Activated T-helper 2 cell treated with anti-CD3 and anti-CD28 coated beads, Interferon-gamma antibody, Interleukin-2, Interleukin-4, amounts not matched to agents 10 μg/mL and 5 μg/mL and 100 μg/mL, durations not matched to agents 14 hours and 24 hours and 36 hours (primary cell): ENCODE results near the gene EEF2K. TPM values are rescaled to one million over a fixed set of nuclear protein-coding genes. Genes with fewer than 3 reads are reported as not detected.
A peak's percentile ranks its signal among the peaks of the same experiment; 100 is the strongest.
"Not testable (repeated sequence)": the region's sequence is repeated elsewhere in the genome, so short reads cannot be mapped to it uniquely, and the experiment has no call there.

ENCODE experiments used
- DNase-seq: peaks from one replicate; pipeline ENCODE4 v3.0.0; 2021; ENCODE audit warnings: low spot score
- H3K27ac Mint-ChIP-seq: one replicate; pipeline ENCODE4 v1.8.0; 2021; ENCODE audit warnings: mixed read lengths
- H3K27me3 Mint-ChIP-seq: one replicate; pipeline ENCODE4 v1.8.0; 2021; ENCODE audit warnings: low read depth, mixed read lengths
- H3K36me3 Mint-ChIP-seq: one replicate; pipeline ENCODE4 v1.8.0; 2021; ENCODE audit warnings: low read depth, mixed read lengths
- H3K4me1 Mint-ChIP-seq: one replicate; pipeline ENCODE4 v1.8.0; 2021; ENCODE audit warnings: low read depth, mixed read lengths
- H3K4me3 Mint-ChIP-seq: one replicate; pipeline ENCODE4 v1.8.0; 2021; ENCODE audit warnings: low read depth, mild to moderate bottlenecking, moderate library complexity, mixed read lengths
- H3K9me3 Mint-ChIP-seq: one replicate; pipeline ENCODE4 v1.8.0; 2021; ENCODE audit warnings: mixed read lengths
- intact Hi-C: fragments of 100-400 bp; cut with micrococcal nuclease; formaldehyde crosslinking; loops from one replicate; pipeline ENCODE4 v1.15.1; 2023
- total RNA-seq: library from RNA; stranded (reverse); gene quantifications from 2 replicates; pipeline ENCODE4 v1.2.3, GENCODE V29; 2022

The EEF2K gene
- total RNA-seq, 1 donor from 2014 or later: 40.4 TPM

DNA sequence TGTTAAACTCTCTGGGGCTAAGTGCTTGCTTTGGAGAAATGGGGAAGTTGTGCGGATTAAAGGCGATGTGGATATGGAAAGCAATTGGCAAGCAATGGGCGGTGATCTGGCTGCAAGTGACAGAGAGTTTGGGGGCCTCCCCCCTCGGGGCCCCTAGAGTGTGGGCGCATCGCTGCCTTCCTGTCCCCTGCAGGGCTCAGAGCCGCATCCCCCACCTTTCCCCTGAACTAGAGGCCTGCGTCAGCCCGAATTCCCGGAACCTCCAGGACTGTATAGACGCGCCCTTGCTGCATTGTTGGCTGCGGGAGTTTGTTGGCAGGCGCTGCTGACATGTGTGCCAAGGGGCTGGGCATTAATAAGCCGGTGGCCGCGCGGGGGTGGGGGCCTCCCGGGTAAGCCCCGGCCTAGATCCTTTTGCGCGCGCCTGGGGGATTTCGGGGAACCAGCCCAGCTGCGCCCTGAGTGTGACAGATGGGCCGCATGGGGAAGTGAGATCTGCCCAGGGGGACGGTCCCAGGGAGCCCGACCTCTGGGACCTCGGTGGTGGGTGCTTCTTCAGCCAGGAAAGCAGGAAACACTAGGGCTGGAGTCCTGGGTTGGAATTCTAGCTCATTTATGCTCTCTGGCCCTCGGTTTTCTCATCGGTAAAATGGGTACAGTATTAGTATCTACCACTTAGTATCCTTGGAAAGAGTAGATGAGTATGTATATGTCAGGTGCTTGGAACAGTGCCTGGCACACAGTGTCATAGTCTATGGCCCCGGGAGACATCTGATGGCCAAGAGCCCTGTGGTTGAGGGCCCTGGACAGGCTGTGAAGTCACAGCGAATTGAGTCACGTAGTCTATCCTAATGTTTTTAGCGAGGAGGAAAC, 1.0 kb downstream of the EEF2K start:
- Mint-ChIP-seq H3K36me3 (peaks cover 37% of the 10 kb centered on the region), H3K4me3 (peak overlapping the region; percentile 96), H3K9me3 (no peaks in the 10 kb centered on the region), H3K27ac (peak overlapping the region; percentile 91), H3K4me1 (peaks cover 44% of the 10 kb centered on the region), H3K27me3 (no peaks in the 10 kb centered on the region)
- DNase-seq: no peak
- intact Hi-C loops: loop anchor here (1.0 to 5.0 kb wide), 4 partner anchors 12 to 90 kb away; partner anchors contain the start of gene POLR3E

DNA sequence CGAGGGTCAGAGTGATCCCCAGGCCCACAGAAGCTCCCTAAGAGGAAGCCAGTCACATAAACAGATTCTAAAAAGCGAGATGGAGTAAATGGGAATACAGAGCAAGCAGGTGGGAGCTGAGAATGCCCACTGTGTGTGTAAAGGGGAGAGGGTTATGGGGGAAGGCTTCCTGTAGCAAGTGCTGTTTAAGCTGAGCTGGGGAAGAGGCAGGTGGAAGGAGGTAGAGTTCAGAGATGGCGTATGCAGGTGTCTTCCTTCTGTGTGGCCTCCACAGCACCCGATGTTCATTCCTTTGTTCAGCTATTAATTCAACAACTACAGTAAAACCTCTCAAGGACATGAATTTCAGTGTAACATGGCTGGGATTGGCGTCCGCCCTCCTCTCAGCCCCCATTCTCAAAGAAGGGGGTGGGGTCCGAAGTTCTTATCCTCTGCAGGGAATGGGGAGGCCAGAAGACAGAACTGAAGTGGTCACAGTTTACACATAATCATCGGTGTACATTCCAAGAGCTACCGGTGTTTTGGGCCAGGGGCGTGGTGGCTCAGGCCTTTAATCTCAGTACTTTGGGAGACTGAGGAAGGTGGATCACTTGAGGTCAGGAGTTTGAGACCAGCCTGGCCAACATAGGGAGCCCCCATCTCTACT, 1.8 kb downstream of the EEF2K start:
- Mint-ChIP-seq H3K4me3 (peak overlapping the region; percentile 96), H3K4me1 (peaks cover 46% of the 10 kb centered on the region), H3K36me3 (peaks cover 41% of the 10 kb centered on the region), H3K27ac (peak overlapping the region; percentile 91), H3K27me3 (no peaks in the 10 kb centered on the region), H3K9me3 (no peaks in the 10 kb centered on the region)
- no peak for DNase-seq
- intact Hi-C loops: loop anchor here (2.0 to 5.0 kb wide), 2 partner anchors 17 to 34 kb away; no protein-coding TSS in a partner anchor

DNA sequence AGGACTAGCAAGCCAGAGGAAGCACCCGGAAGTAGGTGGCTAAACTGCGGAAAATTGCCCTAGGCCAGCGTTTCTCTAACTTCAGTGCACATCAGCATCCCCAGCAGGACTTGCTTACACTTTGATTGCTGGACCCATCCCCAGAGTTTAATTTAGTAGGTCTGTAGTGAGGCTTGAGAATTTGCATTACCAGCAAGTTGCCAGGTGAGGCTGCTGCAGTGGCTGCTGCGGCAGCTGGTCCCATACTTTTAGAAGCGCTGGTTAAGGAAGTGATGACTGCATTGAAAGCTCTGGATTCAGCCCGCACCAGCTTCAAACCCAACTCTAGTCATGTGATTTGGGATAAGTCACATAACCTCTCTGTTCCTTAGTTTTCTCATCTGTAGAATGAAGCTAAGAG, 4.2 kb downstream of the EEF2K start:
- Mint-ChIP-seq H3K4me3 (no peak overlapping the region), H3K27me3 (no peaks in the 10 kb centered on the region), H3K27ac (peak overlapping the region; percentile 43), H3K9me3 (no peaks in the 10 kb centered on the region), H3K36me3 (peaks cover 64% of the 10 kb centered on the region), H3K4me1 (peaks cover 52% of the 10 kb centered on the region)
- no peak for DNase-seq
- intact Hi-C loops: no loop called here

DNA sequence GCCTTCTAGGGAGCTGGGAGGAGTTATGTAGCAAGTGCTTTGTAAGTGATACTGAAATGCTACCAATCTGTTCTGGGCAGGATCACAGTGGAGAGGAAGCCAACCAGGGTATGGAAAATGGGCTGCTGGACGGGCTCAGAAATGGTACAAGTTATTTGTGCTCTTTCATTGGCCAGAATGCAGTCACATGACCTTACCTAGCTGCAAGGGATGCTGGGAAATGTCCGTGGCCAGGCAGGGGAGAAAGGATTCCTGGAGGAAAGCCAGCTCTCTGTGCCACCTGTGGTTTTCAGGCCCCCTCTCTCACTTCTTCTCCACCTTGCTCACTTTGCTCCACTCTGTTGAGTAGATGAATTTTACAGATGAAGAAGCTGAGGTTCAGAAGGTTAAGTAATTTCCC, 4.8 kb downstream of the EEF2K start:
- Mint-ChIP-seq H3K9me3 (no peaks in the 10 kb centered on the region), H3K36me3 (peaks cover 65% of the 10 kb centered on the region), H3K27ac (no peak overlapping the region), H3K27me3 (no peaks in the 10 kb centered on the region), H3K4me1 (peaks cover 54% of the 10 kb centered on the region), H3K4me3 (no peak overlapping the region)
- intact Hi-C loops: no loop called here
- no peak for DNase-seq

DNA sequence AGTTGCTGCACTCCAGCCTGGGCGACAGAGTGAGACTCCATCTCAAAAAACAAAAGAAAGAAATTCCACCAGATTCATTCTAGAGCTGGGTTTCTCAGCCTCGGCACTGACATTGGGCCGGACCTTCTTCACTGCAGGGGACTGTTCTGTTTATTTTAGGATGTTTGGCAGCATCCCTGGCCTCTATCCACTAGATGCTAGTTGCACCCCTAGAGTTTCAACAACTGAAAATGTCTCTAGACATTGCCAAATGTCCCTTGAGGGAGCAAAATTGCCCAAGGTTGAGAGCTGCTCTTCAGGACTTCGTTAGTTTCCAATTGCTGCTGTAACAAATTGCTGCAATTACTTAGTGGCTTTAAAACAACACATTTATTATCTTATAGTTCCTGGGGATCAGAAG, 7.2 kb downstream of the EEF2K start:
- Mint-ChIP-seq H3K4me1 (peaks cover 61% of the 10 kb centered on the region), H3K27me3 (no peaks in the 10 kb centered on the region), H3K27ac (no peak overlapping the region), H3K4me3 (no peak overlapping the region), H3K36me3 (peaks cover 69% of the 10 kb centered on the region), H3K9me3 (no peaks in the 10 kb centered on the region)
- intact Hi-C loops: no loop called here
- DNase-seq: no peak

DNA sequence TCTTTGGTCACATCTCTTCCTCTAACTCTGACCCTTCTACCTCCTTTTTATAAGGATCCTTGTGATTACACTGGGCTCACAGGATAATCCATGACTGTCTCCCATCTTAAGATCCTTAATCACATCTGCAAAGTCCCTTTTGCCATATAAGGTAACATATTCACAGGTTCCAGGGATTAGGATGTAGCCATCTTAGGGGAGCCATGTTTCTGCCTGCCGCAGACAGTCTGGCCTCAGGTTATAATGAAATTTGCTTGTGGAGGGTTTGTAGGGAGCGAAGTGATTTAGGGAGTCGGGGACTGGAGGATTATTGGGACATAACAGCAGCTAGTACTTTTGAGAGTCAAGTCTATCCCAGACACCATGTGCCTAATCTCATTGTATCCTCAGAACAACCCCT, 7.7 kb downstream of the EEF2K start:
- Mint-ChIP-seq H3K9me3 (no peaks in the 10 kb centered on the region), H3K27me3 (no peaks in the 10 kb centered on the region), H3K4me1 (peaks cover 58% of the 10 kb centered on the region), H3K4me3 (no peak overlapping the region), H3K36me3 (peaks cover 67% of the 10 kb centered on the region), H3K27ac (peak overlapping the region; percentile 3)
- intact Hi-C loops: no loop called here
- DNase-seq: no peak

DNA sequence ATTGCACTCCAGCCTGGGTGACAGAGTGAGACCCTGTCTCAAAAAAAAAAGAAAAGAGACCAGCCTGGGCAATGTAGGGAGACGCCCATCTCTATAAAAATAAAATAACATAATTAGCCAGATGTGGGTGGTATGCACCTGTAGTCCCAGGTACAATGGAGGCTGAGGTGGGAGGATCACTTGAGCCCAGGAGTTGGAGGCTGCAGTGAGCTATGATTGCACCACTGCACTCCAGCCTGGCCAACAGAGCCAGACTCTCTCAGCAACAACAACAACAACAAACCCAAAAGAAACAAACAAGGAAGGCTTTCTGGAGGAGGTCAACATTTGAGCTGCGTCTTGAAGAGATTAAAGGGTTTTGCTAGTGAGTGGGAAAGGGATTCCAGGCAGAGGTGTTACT, 8.3 kb downstream of the EEF2K start:
- DNase-seq: no peak
- peaks cover 54% of the 10 kb centered on the region for H3K4me1 Mint-ChIP-seq
- peaks cover 66% of the 10 kb centered on the region for H3K36me3 Mint-ChIP-seq
- H3K9me3 Mint-ChIP-seq: no peaks in the 10 kb centered on the region
- H3K4me3 Mint-ChIP-seq: no peak overlapping the region
- intact Hi-C loops: no loop called here
- no peak overlapping the region for H3K27ac Mint-ChIP-seq
- no peaks in the 10 kb centered on the region for H3K27me3 Mint-ChIP-seq

DNA sequence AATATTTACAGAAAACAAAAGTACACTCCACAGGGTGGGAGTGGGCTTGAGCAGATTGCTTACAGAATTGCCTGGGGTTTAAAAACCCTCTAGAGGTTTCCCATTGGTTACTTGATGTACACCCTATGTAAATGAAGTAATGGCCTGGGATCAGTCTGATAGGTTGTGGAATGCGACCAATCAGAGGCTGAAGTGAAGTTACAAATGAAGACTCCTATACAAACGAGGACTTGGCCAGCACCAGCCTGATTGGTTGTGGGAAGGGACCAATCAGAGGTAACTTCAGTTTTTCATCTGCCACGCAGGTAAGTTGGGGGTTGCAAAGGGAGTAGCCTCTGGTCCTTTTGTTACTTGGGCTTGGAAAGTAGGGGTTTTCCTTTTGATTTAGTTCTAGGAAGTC, 8.8 kb downstream of the EEF2K start:
- no peaks in the 10 kb centered on the region for H3K9me3 Mint-ChIP-seq
- no peak overlapping the region for H3K27ac Mint-ChIP-seq
- H3K4me1 Mint-ChIP-seq: peaks cover 53% of the 10 kb centered on the region
- H3K4me3 Mint-ChIP-seq: no peak overlapping the region
- intact Hi-C loops: no loop called here
- H3K36me3 Mint-ChIP-seq: peaks cover 66% of the 10 kb centered on the region
- no peaks in the 10 kb centered on the region for H3K27me3 Mint-ChIP-seq
- DNase-seq: no peak

DNA sequence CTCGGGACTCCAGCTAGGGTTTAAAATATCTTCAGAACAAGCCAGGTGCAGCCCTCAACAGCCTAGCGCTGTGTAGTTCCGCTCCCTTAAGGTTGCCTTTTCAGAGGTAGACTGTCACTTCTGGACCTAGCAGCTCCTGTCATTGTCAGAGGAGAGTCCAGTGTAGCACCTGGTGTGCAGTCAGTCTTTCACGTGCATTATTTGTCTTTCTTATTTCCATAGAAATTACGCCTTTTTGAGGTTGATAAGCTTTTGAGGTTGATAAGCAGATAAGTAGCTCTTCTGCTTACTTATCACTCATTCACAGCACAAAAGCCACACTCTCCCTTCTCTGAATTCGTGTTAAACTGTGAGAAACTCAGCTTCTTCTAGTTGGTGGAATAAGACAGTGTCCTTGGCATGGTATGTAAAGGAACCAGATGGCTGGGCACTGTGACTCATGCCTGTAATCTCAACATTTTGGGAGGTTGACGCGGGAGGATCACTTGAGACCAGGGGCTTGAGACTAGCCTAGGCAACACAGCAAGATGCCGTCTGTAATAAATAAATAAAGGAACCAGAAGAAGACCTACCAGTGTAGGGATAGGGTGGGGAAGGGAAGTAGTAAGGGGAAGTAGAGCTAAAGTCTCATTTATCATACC, 10.2 kb downstream of the EEF2K start:
- no peaks in the 10 kb centered on the region for H3K27me3 Mint-ChIP-seq
- DNase-seq: no peak
- intact Hi-C loops: loop anchor here (2.0 kb wide), 2 partner anchors 16 to 26 kb away; no protein-coding TSS in a partner anchor
- no peaks in the 10 kb centered on the region for H3K9me3 Mint-ChIP-seq
- peak overlapping the region; percentile 64 for H3K4me3 Mint-ChIP-seq
- peak overlapping the region; percentile 89 for H3K27ac Mint-ChIP-seq
- peaks cover 60% of the 10 kb centered on the region for H3K36me3 Mint-ChIP-seq
- peaks cover 46% of the 10 kb centered on the region for H3K4me1 Mint-ChIP-seq

DNA sequence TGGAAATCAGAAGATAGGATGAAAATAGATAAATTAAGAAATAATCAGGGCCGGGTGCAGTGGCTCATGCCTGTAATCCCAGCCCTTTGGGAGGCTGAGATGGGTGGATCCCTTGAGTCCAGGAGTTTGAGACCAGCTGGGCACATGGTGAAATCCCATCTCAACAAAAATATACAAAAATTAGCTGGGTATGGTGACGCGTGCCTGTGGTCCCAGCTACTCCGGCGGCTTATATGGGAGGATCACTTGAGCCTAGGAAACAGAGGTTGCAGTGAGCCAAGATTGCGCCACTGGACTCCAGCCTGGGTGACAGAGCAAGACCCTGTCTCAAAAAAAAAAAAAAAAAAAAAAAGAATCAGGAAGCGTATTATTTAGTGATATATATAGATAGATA, 10.8 kb downstream of the EEF2K start:
- not testable (repeated sequence) for DNase-seq, H3K27me3 Mint-ChIP-seq, H3K4me3 Mint-ChIP-seq, H3K9me3 Mint-ChIP-seq
- Mint-ChIP-seq H3K27ac (peak overlapping the region; percentile 89), H3K4me1 (peaks cover 44% of the 10 kb centered on the region), H3K36me3 (peaks cover 55% of the 10 kb centered on the region)
- intact Hi-C loops: loop anchor here (2.0 kb wide), 2 partner anchors 16 to 26 kb away; no protein-coding TSS in a partner anchor

DNA sequence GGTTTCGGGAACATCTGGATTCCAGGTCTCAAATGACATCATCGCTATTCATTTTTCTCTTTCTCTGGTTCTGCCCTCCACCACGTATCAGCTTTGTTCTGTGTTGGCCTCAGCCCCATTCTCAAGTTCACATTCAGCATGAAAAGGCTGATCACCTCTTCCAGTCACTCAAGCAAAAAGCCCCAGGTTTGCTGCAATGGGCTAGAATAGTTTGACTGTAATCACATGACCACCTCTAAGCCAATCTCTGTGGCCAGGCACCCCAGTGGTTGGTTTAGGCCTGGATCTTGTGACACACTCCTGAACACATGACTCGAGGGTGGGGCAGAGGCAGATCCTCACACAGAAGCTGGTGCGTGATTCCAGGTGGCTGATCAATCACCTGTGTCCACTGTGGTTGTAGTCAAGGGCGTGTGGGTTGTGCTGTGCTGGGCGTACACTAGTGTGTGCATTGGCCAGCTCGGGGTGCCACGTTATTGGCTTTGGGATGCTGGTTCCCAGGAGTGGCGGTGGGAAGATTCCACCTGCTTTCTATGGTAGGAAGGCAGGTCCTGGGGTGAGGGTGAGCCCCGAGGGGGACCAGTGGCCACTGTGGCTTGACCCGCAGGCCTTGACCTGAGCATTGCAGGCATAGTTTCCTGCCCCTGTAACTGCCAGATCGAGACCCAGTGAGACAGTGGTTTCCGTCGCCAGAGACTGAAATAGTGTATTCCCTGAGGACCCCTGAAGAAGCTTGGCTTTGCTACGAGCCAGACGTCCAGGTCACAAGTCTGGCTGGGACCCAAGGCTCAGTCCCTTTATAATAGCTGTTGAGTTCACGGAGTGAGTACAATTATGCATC, 12.0 kb downstream of the EEF2K start:
- H3K27ac Mint-ChIP-seq: peak overlapping the region; percentile 76
- H3K27me3 Mint-ChIP-seq: no peaks in the 10 kb centered on the region
- H3K4me3 Mint-ChIP-seq: no peak overlapping the region
- peaks cover 48% of the 10 kb centered on the region for H3K36me3 Mint-ChIP-seq
- no peaks in the 10 kb centered on the region for H3K9me3 Mint-ChIP-seq
- H3K4me1 Mint-ChIP-seq: peaks cover 46% of the 10 kb centered on the region
- DNase-seq: no peak
- intact Hi-C loops: loop anchor here (2.0 kb wide), 2 partner anchors 15 to 27 kb away; no protein-coding TSS in a partner anchor

DNA sequence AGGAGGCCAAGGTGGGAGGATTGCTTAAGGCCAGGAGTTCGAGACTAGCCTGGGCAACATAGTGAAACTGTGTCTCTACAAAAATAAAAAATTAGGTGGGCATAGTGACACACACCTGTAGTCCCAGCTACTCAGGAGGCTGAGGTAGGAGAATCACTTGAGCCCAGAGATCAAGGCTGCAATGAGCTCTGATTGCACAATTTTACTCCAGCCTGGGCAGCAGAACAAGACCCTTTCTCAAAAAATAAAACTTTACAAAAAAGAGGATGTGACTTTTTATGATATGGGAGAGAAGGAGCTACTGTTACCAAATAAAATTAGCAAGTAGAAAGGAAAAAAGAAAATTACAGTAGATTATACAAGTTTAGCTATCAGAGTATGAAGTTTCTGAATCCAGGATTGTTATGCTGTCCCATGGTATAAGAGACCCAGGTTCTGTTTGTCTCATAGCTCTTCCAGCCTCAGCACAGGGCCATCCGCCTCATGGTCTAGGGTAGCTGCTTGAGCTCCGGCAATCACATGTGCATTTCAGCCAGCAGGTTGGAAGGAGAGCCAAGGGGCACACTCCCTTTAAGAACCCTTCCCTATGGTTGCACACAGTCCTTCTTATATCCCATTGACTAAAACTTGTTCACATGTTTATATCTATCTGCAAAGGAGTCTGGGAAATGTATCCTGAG, 13.5 kb downstream of the EEF2K start:
- Mint-ChIP-seq H3K27ac (peak overlapping the region; percentile 7), H3K27me3 (no peaks in the 10 kb centered on the region), H3K4me1 (peaks cover 41% of the 10 kb centered on the region), H3K9me3 (no peaks in the 10 kb centered on the region), H3K36me3 (peaks cover 41% of the 10 kb centered on the region), H3K4me3 (no peak overlapping the region)
- no peak for DNase-seq
- intact Hi-C loops: no loop called here
